ENCODE measurements around the gene EXPH5. TPM values are rescaled to one million over a fixed set of nuclear protein-coding genes. Genes with fewer than 3 reads are reported as not detected.
"Not testable (repeated sequence)": the region's sequence is repeated elsewhere in the genome, so short reads cannot be mapped to it uniquely, and the experiment has no call there.

The EXPH5 gene, protein sequence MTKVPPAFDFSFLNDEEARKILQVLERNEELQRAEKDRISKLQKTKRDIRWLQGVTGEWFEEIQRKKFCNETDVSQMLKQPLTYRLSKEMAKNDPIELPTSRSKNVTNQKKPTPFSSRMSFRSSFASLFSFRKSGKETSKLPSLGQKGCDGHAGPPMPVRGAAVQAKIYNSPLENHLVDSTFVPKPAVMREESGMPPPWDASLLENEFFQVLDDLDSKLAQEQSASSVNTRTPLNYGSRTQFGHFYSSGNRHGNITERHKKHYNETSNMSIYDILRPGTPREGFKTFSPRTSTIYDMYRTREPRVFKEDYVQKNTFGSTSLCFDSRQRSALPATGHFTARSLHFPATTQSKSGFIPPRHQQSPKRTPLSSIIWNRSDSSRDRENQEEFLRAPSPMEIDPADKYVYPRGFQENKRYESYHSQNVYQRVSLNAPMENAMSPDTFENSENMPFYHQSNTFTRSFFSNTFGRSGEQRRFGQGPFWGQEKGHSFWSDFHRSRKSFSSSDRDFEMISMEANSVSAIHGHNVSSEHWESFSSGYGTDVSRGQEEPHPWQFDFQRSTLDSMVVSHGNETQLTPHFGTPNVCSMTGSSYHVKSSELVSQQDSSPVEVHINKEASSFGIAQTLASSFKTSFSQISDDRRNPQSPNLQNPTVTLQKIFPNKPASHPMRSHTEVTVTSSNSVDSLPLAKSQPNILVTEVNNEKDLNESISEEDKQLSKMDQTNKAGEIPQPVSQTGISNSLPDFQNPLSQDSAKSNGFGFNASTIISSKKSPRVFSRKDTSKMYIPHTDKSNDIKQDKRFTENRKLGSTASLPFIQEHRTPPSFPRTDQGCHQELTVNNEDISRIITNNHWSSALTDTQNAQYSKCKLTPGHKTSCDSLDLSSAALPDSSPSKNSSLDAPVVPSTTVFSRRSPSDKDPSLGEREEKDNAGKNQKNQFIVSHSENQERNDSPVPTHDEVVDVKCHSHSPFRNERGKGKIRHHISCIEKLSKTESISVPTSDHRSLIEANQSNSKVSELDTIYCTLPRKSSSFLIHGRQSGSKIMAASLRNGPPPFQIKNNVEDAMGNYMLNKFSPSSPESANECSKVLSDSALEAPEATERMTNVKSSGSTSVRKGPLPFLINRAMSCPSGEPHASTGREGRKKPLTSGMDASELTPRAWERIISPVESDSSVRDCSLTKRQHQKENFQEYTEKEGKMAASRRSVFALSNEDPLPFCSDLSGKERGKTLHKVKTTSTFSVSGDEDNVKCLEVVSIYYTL (N-terminal part only)
- 10 to 100 TPM; 19.8 to 73.8 (median 33.2) TPM for total RNA-seq

- H3K9me3 ChIP-seq: no peaks in the 10 kb centered on the region
- peak; percentile 97 for DNase-seq
- 0 to 1% methylated on average over 1 to 35 of the region's 37 CpGs for WGBS, 2 donors (ENCODE audit: low coverage in 1 of 2)
- H3K4me3 ChIP-seq: peak within 1 kb of the TSS; percentile 44 to 83 (median 64)
- in situ Hi-C loops (cut with MboI; ENCODE audit: low pct_ligation_motif_present in 1 of 4, low pct_unique_long_range_greater_than_20kb in 1 of 4, low sequenced_read_pairs in 3 of 4) (no loop called here), intact Hi-C loops (cut with DNase I; ENCODE audit: low total_unique reads) (no loop called here)
- peak within 1 kb of the TSS; percentile 83 to 91 (median 85) for H3K27ac ChIP-seq
- peaks cover 15% of the 10 kb centered on the region for H3K27me3 ChIP-seq
- TF ChIP-seq POLR2AphosphoS5 (IDR thresholded peaks at IDR 0.05) (peak; percentile 81 to 88 (median 82)), EP300 (IDR thresholded peaks at IDR 0.05; ENCODE audit: low read depth) (no peak), CTCF (IDR thresholded peaks at IDR 0.05) (no peak), POLR2A (IDR thresholded peaks at IDR 0.05) (peak; percentile 89)
- H3K4me1 ChIP-seq: peaks cover 6 to 17% (median 12%) of the 10 kb centered on the region in 4 donors
- H3K36me3 ChIP-seq: no peaks in the 10 kb centered on the region
Measured at GRCh38 chr11:108593214-108593922, at the start of gene EXPH5. Gene EXPH5 (minus strand): TSS chr11:108593768. CDS start chr11:108593536, 232 bp downstream.

GRCh38 chr11:108641752-108642151, 48.2 kb upstream of the EXPH5 start:
- DNase-seq; intact Hi-C loops (cut with DNase I; ENCODE audit: low total_unique reads); H3K36me3 ChIP-seq; H3K4me3 ChIP-seq; H3K27me3 ChIP-seq; H3K9me3 ChIP-seq; H3K27ac ChIP-seq: not testable (repeated sequence)
- peaks cover 0 to 11% (median 5%) of the 10 kb centered on the region in 4 donors for H3K4me1 ChIP-seq
- in situ Hi-C loops (cut with MboI; ENCODE audit: low pct_ligation_motif_present in 1 of 4, low pct_unique_long_range_greater_than_20kb in 1 of 4, low sequenced_read_pairs in 3 of 4): loop anchor here in 1 of 4 donors (10.0 kb wide), 1 partner anchor 227 kb away; no protein-coding TSS in a partner anchor
- 89% methylated on average over 1 of the region's 1 CpG; no CpG with 5 or more reads in 1 of the 2 donors for WGBS, 2 donors (ENCODE audit: low coverage in 1 of 2)

GRCh38 chr11:108639146-108639545, 45.6 kb upstream of the EXPH5 start:
- TF ChIP-seq CTCF (IDR thresholded peaks at IDR 0.05) (no peak), POLR2AphosphoS5 (IDR thresholded peaks at IDR 0.05) (no peak), EP300 (IDR thresholded peaks at IDR 0.05; ENCODE audit: low read depth) (no peak), POLR2A (IDR thresholded peaks at IDR 0.05) (no peak)
- H3K27ac ChIP-seq: no peak overlapping the region

DNA sequence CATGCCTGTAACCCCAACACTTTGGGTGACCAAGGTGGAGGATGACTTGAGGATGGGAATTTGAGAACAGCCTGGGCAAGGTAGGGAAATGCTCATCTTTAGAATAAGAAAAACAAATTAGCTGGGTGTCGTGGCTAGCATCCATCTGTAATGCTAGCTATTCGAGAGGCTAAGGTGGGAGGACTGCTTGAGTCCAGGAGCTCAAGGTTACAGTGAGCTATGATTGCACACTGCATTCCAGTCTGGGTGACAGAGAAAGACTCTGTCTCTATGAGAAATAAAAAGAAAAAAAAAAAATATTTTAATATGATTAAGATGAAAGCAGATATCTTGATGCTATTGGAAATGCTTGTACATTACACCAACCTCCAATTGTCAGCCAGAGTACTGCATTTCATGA, 42.7 kb upstream of the EXPH5 start:
- Histone ChIP-seq H3K4me1 (no peaks in the 10 kb centered on the region), H3K27me3 (no peaks in the 10 kb centered on the region), H3K36me3 (no peaks in the 10 kb centered on the region), H3K9me3 (no peaks in the 10 kb centered on the region), H3K4me3 (no peak overlapping the region), H3K27ac (no peak overlapping the region)
- no peak for TF ChIP-seq EP300 (IDR thresholded peaks at IDR 0.05; ENCODE audit: low read depth)
- TF ChIP-seq CTCF (IDR thresholded peaks at IDR 0.05): no peak
- no peak for TF ChIP-seq POLR2A (IDR thresholded peaks at IDR 0.05)
- no peak for TF ChIP-seq POLR2AphosphoS5 (IDR thresholded peaks at IDR 0.05)
- intact Hi-C loops (cut with DNase I; ENCODE audit: low total_unique reads): no loop called here
- WGBS, 2 donors (ENCODE audit: low coverage in 1 of 2): 76 to 82% methylated on average over 2 of the region's 2 CpGs
- DNase-seq: no peak
- in situ Hi-C loops (cut with MboI; ENCODE audit: low pct_ligation_motif_present in 1 of 4, low pct_unique_long_range_greater_than_20kb in 1 of 4, low sequenced_read_pairs in 3 of 4): no loop called here

More at GRCh38 chr11:108639146-108639545, 45.6 kb upstream of the EXPH5 start:
- Histone ChIP-seq H3K9me3 (no peaks in the 10 kb centered on the region), H3K4me1 (peaks cover 0 to 2% (median under 1%) of the 10 kb centered on the region in 4 donors), H3K36me3 (no peaks in the 10 kb centered on the region), H3K4me3 (no peak overlapping the region), H3K27me3 (no peaks in the 10 kb centered on the region)
- intact Hi-C loops (cut with DNase I; ENCODE audit: low total_unique reads) (no loop called here), in situ Hi-C loops (cut with MboI; ENCODE audit: low pct_ligation_motif_present in 1 of 4, low pct_unique_long_range_greater_than_20kb in 1 of 4, low sequenced_read_pairs in 3 of 4) (no loop called here)
- DNase-seq: no peak
- 100% methylated on average over 1 of the region's 1 CpG for WGBS, 2 donors (ENCODE audit: low coverage in 1 of 2)

All from transverse colon (tissue), 4 donors.